Measurements from ENCODE around the gene CELF2.

The CELF2 gene

DNA sequence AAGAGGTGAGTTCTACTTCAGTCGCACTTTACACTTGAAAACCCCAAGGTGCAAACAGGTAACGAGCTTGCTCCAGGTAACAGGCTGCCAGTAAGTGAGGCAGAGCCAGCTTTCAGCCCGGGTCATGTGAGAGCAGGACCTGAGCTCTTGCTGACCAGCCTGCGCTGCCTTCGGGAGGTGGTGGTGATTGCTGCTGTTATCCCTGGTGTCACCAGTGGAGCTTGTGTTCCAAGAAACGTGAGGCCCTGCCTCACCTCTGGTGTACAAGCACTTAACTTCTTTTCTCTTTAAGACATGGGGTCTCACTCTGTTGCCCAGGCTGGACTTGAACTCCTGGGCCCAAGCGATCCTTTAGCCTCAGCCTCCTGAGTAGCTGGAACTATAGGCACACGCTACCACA, 265.0 kb downstream of the CELF2 start:
- DNase-seq, result no peak

DNA sequence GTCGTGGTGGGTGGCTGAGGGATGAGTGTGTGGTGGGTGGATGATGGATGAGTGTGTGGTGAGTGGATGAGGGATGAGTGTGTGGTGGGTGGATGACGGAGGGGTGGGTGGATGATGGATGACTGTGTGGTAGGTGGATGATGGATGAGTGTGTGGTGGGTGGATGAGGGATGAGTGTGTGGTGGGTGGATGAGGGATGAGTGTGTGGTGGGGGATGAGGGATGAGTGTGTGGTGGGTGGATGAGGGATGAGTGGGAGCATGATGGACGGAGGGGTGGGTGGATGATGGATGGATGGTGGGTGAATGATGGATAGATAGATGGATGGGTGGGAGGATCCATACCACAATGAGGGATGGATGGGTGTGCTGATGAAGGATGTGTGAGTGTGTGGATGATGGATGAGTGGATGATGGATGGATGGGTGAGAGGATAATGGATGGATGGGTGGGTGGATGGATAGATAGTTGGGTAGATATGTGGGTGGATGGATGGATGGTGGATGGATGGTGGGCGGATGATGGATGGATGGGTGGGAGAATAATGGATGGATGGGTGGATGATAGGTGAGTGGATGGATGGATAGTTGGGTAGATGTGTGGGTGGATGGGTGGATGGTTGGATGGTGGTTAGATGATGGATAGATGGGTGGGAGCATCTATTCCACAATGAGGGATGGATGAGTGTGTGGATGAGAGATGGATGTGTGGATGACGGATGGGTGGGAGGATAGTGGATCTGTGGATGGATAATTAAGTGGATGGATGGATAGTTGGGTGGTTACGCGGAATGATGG, 266.8 kb downstream of the CELF2 start:
- DNase-seq, result no peak

DNA sequence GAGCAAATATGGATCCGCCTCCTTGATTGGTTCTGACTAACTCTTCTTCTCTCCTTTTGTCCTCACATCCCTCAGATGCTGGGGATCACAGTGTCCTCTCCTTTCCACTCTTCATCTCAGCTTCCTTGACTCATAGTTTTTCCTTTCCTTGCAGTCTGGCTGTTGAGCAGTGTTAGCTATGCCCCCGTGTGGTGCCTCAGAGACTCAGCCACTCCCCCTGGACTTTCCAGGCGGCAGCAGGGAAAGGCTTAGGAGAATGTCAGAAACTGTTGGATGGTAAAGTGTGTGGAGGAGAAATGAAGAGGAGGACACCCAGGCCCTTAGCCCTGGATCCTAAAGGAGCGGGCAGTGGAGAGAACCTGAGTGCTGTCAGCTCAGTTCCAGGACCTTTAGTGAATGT, 267.5 kb downstream of the CELF2 start:
- DNase-seq, result no peak

DNA sequence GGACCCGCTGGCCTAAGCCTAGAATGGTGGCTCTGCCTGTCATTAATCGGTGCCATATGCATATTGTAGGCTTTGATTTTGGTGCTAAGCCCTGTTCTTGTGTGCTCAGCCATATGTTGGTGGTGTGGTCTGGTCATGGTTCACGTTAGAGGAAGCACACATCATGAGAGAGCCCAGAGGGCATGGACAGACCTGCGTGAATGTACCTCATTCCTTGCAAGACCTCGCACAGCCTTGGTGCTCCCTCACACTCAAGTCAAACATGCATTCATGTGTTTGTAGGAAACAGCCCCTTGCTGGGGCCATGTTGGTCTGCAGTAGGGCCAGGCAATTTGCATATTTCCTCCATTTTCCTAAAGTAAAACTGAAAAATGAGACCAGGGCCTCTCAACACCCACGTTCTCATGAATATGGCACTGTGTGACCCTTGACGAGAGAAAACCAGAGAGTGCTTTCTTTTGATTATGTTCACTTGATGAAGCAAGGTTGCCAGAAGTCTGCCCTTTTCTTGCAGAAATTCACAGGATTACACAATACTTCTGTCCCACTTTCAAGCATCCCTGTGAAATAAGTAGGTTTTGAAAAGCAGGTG, 268.7 kb downstream of the CELF2 start:
- no peak for DNase-seq

DNA sequence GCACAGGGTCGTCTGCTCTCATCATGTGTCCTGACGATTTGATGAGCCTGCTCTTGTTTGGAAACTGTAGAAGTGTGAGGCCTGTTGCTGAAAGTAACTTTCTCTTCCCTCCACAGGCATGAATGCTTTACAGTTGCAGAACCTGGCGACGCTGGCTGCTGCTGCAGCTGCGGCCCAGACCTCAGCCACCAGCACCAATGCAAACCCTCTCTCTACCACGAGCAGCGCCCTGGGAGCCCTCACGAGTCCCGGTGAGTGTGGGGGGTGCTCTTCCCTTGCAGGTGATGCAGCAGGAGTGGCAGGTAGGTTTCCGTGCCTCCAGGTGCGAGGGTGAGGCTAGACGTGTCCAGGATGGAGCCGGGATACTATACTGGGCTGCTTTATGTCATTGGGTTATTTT, 270.6 kb downstream of the CELF2 start:
- DNase-seq, result no peak

DNA sequence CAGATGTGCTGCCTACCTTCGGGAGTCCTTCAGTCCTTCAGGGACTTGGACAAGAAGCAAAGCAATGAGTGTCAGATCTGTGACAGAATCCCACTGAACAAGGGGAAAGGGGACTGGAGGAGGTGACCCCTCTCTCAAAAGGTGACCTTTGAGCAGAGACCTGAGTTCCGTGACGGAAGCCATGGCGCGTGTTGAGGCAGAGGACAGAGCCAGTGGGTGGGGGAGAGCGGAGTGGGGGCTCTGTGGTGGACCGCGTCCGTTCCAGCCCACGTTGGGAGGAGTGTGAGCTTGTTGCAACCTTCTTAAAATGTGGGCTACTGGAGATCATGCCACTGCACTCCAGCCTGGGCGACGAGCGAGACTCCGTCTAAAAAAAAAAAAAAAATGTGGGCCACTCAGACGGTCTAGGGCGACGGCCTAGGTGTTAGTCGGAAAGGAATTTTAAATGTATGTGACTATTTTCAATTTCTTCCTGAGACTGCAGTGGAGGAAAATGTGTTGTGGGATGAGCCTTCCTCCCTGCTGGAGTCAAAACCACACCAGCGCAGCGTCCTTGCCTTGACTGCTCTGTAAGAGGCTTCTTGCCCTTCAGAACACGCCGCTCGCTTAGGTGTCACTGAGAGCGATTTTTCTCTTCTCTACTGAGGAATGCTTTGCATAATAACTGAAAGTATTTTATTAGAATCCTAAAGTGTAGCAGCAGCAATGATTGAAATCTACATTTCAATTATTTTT, 272.7 kb downstream of the CELF2 start:
- DNase-seq, result no peak

DNA sequence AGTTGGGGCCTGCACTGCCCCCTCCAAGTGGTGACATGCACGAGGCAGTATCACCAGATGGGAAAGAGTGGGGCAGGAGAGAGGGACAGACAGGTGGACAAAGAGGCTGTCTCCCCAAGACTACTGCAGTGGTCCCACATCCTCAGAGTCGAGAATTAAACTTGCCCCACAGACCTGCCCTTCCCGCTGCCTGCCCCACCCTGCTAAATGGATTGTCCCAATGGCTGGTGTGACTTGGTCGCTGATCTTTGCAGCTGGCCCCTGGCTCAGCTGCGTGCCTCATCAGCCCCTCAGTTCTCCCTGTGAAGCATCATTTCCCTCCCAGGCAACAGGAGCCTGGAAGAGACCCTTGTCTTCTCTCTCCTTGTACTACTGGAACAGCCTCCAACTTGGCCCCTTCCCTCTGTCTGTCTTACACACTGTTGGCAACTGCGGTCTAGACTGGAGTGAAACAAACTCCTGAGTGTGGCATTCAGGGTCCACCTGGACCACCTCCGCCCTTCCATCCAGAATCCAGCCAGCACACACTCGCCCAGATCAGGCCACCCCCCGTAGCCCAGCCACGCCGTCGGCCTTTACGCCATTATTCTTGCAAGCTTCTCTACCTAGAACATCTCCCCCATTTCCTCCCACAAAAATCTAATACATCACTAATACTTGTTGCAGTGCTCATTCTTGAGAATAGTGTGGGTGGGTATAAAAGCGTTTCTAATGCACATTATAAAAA, 275.1 kb downstream of the CELF2 start:
- no peak for DNase-seq

DNA sequence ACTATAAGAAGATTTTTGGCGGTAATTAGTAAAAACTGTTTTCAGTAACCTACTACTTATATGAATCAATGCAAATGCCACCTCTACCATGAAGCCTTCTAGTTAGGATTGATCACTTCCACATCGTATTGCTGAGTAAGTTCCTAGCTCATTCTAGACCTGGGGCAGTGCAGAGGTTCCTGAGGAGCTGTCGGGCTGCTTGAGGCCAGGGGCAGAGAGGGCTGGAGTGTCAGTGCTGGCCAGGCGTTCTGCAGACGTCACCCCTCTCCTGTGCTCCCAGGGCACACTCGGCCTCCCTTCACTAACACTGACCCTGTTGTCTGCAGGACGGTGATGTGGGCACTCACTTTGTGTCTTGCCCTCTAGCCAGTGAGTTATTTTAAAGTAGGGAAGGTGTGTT, 275.7 kb downstream of the CELF2 start:
- DNase-seq, result no peak

DNA sequence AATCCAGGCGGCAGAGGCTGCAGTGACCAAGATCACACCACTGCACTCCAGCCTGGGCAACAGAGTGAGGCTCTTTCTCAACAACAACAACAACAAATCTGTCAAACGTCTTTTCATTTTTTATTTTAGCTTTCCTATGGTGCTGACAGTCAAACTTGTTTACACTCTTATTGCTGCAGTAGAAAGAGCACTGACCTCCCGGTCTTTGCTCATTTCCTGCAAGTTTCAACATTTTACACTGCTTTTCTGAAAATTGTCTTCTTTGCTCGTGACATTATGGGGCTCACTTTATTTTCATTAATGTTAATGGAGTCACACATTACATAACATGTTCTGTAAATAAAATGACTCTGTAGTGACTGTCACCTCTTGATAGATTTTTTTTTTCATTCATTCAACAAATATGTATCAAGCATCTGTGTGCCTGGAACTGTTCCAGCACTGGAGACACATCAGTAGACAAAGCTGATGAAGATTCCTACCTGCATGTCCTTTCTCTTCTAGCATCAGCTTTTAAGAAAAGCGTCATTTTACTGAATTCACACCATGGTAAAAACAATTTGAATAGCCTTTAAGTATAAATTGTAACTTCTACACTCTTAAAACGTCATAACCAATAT, 277.3 kb downstream of the CELF2 start:
- no peak for DNase-seq

DNA sequence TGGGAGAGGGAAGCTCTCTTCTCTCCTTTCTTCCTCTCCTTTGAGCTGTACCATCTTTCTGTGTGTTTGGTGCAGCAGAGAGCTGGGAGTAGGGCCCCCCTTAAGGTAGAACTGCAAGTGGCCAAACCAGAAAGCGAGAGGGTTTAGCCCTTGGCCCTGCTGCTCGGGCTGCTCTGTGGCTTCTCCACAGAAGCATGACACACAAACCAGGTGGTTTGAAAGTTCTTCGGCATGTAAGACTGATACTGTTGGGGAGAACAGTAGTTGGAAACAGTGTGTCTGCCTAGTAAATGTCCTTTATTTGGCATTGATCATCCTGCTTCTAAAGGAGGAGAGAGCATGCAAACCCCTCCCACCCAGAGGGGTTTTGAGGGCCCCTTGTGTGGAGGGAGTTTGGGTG, 277.8 kb downstream of the CELF2 start:
- no peak for DNase-seq

DNA sequence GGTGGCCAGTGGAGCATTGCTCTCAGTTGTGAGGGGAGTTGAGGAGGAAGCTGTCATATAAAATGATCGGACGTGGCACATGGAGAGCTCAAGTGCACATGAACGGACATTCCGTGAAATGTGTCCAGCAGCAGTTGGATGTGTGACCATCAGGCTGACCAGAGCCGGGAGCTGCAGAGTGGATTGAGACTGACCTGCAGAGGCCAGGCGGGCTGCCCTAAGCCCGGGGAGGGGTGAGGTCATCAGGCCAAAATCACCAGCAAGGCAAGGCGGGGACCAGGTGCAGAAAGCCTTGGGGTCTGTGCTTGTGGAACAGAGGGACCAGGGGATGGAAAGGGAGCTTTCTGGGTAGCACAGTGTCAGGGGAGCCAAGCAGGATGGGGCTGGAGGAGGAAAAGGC, 279.5 kb downstream of the CELF2 start:
- DNase-seq, result no peak

DNA sequence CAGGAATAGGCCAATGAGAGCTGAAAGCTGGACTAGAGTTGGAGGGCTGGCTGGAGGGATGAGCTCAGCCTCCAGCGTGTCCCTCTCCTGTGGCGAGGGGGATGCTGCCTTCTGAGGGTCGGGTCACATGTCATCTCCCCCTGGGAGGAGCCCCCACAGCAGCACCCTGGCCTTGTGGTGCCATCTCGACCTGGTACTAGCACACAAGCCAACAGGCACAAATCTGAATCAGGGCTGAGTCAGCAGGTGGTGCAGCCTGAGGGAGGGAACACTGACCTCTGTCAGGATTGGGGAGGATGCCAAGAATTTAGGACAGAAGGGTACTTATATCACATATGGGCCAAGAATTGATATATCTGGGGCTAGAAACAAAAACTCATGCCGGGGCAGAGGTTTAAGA, 280.4 kb downstream of the CELF2 start:
- no peak for DNase-seq

DNA sequence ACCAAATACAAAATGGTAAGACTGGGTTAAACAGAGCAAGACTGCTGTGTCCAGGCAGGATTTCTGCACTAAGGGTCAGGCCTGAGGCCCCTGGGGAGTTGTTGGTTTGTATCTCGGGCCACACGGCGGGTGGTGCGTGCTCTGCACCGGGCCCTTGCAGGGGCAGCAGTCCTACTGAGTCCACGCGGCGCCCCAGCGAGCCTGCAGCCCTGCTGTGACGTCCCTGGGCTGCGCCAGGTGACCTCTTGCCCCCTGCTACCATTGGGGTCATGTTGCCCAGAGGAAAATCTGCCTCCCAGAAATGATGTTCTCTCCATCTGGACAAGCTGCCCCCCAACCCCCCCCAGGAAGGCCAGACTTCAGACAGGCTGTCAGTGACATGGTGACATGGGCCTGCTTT, 281.5 kb downstream of the CELF2 start:
- no peak for DNase-seq

DNA sequence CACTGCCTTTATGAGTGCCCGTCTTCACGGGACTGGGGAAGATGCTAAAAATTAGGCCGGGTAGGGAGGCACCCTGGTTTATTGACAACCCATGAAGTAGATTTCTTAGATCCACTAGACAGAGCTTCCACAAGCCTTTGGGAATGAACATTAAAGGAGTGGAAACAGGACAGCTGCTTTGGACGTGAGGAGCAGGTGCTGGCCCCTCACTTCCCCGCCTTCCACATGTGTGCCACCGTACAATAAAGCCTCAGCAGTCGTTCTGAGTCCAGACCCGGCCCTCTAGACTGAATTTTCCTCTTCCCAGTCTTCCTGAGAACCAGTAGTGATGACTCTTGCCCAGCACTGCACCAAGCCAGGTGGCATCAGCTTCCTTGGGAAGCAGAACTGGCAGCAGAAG, 282.4 kb downstream of the CELF2 start:
- no peak for DNase-seq

DNA sequence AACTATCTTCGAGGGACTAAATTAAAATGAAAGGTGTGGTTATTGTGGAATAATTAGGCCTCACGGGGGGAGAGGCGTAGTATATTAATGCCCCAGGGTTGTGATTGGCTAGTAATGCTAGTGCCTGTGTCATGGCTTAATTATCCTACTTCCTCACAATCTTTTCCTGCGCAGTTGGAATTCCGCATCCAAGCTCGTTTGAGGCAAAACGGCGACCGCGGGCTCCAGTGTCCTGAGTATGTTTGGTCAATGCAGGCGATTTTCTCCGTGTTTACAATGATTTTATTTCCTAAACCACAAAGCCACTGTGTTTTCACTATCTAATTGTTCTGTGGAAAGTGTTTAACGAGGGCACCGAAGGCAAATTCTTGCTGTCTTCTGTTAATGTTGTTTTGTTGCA, 282.9 kb downstream of the CELF2 start:
- DNase-seq, result no peak

DNA sequence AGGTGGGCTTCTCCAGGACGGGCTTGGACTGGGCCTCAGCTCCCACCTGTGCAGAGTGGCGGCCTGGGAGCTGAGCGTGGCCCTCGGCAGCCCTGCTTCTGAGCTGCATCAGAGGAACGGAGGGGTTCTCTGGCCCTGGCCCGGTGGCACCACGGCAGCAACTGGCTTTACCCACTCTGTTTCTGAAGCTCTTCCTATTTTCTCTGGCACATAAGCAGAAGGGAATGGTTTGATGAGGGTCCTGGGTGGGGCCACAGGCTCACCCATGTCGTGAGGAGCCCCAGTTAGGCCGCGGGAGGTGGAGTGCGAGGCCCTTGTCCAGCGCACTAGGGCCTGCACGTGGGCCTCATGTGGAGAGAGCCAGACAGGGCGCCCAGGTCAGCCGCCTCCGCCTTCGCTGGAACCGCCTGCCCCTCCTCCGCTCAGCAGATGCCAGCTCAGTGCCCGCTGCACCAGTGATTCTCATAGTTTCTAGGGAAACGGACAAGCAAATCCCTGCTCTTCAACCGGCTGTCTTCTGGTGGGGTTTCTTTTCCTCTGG, 284.0 kb downstream of the CELF2 start:
- no peak for DNase-seq

DNA sequence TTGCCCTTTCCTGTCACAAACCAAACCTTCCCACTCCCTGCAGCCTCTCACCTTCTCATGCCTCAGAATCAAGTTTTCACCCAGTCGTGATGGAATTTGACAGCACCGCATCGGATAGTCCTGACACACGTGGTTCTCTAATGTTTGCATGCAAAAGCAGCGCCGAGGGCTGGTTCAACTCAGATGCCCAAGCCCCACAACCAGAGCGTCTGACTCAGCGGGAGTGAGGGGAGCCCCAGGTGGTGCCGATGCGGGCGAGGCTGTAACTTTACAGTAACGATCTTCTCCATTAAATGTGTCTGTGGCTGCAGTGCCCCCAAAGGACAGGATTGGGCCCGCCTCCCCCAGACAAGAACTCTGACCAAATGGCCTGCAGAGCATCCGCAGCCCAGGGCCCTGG, 284.5 kb downstream of the CELF2 start:
- DNase-seq, result no peak

DNA sequence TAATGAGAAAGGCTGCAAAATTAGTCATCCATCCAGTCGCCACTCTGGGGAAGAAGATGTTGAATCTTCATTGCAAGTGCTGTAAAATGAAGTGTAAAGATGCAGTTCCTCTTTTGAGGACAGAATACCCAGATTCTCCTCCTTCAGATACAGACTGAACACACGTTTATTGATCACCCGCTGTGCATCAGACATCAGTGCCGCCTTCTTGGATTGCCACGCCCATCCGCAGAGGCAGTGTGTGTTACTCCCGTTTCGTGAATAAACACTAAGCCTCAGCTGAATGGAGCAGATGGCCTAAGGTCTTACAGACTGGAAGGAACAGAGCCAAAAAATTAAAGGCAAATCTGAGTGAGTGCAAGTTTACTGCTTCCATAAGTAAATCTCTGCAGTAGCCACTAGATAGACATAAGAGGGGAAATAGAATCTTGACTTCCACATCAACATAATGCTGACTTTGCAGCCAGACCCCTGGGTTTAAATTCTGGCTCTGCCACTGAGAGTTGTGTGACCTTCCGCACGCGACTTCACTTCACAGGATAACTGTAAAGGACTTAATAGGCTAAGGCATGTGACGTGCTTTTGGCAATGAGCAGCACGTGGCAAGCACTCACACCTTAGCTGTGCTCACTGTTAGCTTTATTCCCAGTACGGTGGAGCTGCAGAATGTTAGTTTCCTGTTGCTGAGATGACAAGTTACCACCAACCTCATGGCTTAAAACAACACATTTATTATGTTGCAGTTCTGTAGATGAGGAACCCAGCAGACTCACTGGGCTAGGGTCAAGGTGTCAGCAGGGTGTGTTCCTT, 285.9 kb downstream of the CELF2 start:
- DNase-seq, result no peak

DNA sequence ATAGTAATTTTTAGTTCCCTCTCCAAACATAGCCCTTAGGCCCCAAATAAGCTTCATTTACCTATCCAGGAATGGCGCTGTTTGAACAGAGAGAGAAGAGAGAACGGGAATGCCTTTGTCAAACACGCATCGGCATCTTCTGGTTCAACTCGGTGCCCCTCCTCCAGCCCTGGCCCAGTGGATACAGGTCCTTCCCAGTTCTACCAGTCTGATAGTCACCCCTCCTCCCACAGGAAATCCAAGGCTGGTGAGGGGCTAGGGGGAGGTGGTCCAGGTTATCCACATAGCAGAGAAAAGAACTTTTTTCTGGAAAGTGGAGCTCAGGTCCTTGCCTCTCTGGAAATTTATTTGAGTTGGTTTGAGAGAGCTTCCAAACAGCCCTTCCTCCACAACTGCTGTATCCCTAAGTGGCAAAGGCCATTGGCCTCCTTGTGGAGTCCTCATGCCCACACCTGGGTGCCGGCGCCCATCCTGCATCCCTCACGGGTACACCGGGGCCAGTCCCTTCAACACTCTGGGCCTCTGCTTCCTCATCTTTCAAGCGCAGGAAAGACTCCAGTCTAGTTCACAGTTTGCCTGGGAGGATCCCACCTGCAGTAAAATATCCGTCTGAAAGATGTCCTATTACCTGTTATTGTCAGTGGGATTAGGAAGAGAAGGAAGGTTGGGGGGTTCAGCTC, 287.4 kb downstream of the CELF2 start:
- DNase-seq, result no peak

DNA sequence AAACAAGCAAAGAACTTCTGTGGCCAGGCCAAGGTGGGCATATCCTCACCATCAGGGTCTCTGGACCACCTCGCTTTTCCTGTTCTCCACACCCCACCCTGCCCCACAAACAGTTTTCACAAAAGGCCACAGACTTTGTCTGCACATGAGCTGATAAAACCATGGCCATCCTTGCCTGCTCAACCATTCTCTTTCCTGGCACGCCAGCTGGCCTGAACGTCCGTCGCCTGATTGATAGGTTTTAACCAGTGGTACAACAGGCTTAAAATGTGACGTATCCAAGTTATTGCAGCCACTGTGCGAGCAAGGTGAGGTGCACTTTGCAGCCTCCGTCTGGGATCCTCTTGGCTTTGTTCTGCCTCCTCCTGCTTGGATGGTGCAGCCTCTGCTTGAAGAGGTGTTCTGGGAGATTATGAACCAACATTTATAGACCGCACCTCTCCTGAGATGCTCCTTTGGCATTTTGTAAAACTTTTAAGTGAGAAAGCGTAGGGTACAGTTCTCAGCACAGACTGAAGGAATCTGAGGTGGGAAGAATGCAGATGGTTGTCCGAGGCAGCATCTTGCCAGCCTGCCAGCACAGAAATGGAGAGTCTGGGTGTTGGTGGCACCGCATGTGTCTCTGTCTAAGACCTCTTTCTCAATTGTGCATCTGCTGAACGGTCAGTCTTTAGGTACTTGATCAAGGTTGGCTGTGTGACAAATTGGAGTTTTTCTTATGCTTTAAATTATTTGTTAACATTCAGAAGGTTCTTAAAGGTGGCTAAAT, 288.3 kb downstream of the CELF2 start:
- DNase-seq, result no peak

DNA sequence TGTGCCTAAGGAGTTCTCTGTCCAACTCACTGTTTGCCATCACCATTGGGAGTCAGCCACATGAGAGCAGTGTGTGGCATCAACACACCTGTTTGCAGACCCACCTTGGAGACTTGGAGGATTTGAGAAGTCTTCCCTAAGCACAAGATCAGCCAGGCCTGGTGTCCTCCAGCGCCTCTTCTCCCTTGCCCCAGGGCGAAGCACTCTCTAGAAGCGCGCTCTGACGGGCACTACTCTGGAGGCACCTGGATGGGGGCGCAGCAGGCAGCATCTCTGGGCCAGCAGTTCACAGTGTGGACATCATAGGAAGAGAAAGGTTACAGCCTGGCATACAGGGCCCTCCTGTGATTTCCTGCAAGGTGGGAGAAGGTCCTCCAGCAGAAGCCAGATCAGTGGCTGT, 289.3 kb downstream of the CELF2 start:
- no peak for DNase-seq

All from activated naive CD4-positive, alpha-beta T cell treated with anti-CD3 and anti-CD28 coated beads, Interleukin-2, amount 50 U/mL, for 16 hours (primary cell).